Erythroblast (primary cell): ENCODE results near the gene CDH18.
"Not testable (repeated sequence)": the region's sequence is repeated elsewhere in the genome, so short reads cannot be mapped to it uniquely, and the experiment has no call there.

ENCODE experiments used
- DNase-seq, 2 experiments: peaks; one replicate each; lab custom pipeline; 2025; lab: John Stamatoyannopoulos, UW
- GATA1 ChIP-seq: IDR thresholded peaks from 2 replicates; pipeline ENCODE4 v1.6.1; 2011; ENCODE audit warnings: low read depth, mild to moderate bottlenecking, control low read depth, low read length, moderate library complexity
- POLR2A ChIP-seq: IDR thresholded peaks from 2 replicates; pipeline ENCODE4 v1.6.1; 2011; ENCODE audit warnings: mild to moderate bottlenecking, low read length

Gene CDH18

GRCh38 chr5:19866090-19866450 lies 121.9 kb downstream of the CDH18 start:
- no peak for TF ChIP-seq POLR2A
- no peak for TF ChIP-seq GATA1
- no peak for DNase-seq

DNA sequence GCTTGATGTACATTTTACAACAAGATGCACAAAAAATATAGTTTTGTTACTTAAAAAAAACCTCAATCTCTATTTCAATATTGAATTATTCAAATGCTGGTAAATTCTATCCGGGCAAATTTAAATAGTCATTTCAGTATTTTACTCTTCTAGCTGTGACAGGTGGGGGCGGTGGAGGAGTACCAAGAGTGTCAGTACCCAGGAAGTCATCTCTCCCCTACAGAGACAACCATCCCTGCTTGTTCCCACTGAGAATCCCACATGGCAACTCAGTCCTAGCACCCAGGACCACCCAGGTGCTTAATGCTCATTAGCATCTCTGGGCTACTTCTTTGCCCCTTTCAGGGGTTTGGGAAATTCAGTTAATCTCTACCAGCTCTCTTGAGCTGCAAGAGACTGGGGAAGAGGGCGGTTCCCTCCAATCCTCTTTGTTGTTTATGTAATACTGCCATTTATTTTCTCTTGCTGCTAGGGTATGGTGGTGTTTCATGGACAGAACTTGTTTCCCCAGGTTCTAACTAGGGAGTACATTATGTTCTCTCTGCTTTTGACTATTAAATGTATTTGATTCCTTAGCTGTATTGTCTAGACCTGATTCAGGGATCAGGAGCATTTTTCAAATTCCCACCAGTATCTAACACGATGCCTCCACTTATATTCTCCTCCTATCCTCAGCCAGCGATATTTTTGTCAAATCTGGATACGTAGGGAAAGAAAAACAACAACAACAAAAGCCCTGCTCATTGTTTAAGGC lies 122.5 kb downstream of the CDH18 start:
- TF ChIP-seq GATA1 (no peak), POLR2A (no peak)
- DNase-seq = no peak

GRCh38 chr5:19862711-19863110 lies 125.3 kb downstream of the CDH18 start:
- DNase-seq = no peak
- TF ChIP-seq GATA1 (no peak), POLR2A (no peak)

DNA sequence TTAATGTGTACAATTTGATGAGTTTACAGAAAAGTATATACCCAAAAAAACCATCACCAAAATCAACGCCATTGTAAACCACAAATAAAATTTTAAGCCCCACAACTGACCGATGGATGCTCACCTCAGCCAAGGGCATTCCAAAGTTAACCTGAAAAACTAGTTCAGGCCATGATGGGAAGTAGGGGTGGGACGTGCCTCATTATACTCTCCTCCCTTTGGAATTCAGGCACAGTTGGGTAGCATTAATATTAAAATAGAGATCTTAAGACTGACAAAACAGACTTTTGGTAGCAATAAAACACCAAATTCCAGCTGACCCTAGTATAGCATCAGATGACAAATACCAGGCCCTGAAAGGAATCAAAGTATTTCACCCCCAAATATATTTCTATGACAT lies 129.0 kb downstream of the CDH18 start:
- TF ChIP-seq GATA1 (no peak), POLR2A (no peak)
- no peak for DNase-seq

DNA sequence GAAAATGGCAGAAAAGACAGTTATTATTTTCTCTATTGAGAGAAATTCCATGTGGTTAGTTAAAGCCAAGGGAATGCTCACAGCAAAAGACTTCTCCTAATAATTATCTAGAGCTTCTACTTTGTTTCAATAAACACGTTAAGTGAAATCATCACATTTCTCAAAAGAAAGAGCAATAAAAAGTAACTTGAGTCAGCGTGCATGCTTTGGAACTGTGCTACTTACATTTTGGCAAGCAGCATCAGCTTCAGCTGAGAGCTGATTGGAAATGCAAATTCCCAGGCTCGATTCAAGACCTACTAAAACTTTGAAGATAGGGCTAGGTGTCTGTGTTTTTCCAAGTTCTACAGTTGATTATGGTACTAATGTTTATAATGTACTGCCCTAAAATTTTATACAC lies 132.1 kb downstream of the CDH18 start:
- TF ChIP-seq POLR2A (no peak), GATA1 (no peak)
- no peak for DNase-seq

DNA sequence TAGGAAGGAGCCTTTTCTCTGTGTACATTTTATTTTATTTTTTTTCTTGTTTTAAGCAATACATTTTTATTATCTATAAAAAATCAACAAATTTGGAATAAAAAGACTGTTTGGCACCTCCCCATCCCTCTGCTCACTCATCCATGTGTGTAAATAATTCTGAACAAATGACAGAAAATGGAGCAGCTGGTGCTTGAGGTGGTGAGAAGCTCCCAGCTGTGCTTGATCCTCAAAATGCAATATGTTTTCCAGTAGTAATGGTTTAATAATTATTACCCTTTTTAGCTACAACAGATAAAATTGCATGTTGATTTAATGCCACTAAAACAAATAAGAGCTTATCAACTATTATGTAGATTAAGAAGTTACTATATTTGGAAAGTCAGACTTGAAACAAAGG lies 132.5 kb downstream of the CDH18 start:
- DNase-seq = no peak
- TF ChIP-seq POLR2A (no peak), GATA1 (no peak)

DNA sequence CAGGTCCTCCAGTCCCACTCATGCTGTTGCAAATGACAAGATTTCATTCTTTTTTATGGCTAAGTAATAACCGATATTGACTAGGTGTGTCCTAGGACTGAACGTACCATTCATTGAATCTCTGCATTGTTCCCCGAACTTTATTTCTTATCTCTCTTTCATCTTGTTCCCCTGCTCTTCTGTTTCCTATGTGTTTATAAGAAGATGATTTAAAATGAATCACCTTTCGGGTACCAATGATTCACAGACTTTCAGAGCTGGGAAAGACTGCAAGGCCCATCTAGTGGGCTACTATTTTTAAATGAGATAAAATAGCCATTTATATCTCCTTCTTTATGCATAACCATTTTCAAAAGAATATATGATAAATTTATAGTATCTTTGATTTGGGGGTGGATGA lies 133.0 kb downstream of the CDH18 start:
- DNase-seq = no peak
- TF ChIP-seq GATA1 (no peak), POLR2A (no peak)

DNA sequence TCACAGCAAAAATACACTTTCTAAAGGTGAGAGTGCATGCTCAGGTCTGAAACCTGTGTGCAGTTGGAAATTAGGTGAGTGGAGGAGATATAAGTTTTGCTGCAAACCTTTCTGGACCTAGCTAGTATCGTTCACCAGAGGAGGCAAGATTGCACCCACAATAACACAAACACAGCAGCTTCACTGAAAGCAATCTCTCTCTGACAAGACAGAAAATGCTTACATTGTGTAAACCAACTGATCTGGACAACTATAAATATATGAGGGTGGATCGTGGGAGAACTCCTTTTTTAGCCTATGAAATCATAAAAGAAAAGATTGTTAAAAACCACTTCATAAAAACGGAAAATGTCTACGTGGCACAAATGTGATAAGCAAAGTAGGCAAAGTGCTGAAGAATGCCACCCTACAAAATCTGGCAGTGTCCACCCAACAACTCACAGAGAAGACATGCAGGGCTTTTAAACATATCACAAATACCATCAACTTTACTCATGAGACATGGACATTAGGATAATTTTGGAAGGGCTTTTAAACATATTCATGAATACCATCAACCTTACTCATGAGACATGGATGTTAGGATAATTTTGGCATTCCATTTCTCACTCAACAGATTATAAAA lies 134.3 kb downstream of the CDH18 start:
- no peak for DNase-seq
- TF ChIP-seq POLR2A (no peak), GATA1 (no peak)

GRCh38 chr5:19837536-19838174 lies 150.3 kb downstream of the CDH18 start:
- no peak for DNase-seq

DNA sequence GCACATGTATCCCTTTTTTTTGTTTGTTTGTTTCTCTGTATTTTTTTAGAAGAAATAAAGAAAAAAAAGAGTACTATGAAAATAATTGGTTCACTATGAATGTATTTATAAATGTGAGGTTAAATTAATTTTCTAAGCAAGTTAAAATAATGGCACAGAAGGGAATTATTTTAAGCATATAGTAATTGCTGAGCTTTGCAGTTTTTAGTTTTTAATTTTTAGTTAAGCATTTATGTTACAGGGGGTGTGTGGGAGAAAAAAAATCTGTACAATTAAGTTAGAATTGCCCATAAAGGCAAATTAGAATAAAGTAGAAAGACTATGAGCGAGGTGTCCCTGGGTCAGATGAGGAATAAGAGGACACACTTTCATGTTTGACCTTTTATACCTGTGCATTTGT lies 152.6 kb downstream of the CDH18 start:
- no peak for DNase-seq
- TF ChIP-seq GATA1 (no peak), POLR2A (no peak)

More at GRCh38 chr5:19837536-19838174, 150.3 kb downstream of the CDH18 start:
- TF ChIP-seq POLR2A = no peak
- TF ChIP-seq GATA1 = no peak

DNA sequence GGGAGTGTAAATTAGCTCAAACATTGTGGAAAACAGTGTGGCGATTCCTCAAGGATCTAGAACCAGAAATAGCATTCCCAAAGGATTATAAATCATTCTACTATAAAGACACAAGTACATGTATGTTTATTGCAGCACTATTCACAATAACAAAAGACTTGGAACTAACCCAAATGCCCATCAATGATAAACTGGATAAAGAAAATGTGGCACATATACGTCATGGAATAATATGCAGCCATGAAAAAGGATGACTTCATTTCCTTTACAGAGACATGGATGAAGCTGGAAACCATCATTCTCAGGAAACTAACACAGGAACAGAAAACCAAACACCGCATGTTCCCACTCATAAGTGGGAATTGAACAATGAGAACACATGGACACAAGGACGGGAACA lies 175.3 kb downstream of the CDH18 start:
- not testable (repeated sequence) for DNase-seq

DNA sequence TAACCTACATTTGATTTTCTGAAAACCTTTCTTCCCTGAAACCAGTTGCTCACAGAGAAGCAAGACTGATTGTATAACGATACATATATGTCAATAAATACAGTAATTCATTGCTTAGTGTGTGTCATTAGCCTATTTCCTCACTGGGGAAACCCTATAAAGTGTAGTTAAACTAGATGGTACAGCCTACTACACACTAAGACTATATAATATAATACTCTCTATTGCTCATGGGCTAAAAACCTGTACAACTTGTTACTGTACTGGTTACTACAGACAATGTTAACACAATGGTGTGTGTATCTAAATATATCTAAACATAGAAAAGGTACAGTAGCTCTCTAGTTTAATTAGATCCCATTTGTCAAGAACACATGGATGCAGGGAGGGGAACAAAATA lies 181.2 kb downstream of the CDH18 start:
- DNase-seq = no peak
- TF ChIP-seq POLR2A (no peak), GATA1 (no peak)

GRCh38 chr5:19802686-19803085 lies 185.3 kb downstream of the CDH18 start:
- no peak for DNase-seq
- TF ChIP-seq POLR2A = no peak
- no peak for TF ChIP-seq GATA1

- TF ChIP-seq POLR2A = no peak
- no peak for TF ChIP-seq GATA1
- DNase-seq = no peak
Observed at GRCh38 chr5:19795218-19795617, 192.8 kb downstream of the CDH18 start.
